GM12873 (cell line): ENCODE measurements around the gene RCAN1.

Experiments
- TF ChIP-seq, protein P1 (sequence below): IDR thresholded peaks from 2 replicates; pipeline ENCODE4 v1.5.1; 2012; ENCODE audit warnings: low read depth, mild to moderate bottlenecking, moderate library complexity, low read length, control low read depth; ENCODE audit not compliant: insufficient read depth; ENCODE audit errors: missing control alignments

The RCAN1 gene

DNA sequence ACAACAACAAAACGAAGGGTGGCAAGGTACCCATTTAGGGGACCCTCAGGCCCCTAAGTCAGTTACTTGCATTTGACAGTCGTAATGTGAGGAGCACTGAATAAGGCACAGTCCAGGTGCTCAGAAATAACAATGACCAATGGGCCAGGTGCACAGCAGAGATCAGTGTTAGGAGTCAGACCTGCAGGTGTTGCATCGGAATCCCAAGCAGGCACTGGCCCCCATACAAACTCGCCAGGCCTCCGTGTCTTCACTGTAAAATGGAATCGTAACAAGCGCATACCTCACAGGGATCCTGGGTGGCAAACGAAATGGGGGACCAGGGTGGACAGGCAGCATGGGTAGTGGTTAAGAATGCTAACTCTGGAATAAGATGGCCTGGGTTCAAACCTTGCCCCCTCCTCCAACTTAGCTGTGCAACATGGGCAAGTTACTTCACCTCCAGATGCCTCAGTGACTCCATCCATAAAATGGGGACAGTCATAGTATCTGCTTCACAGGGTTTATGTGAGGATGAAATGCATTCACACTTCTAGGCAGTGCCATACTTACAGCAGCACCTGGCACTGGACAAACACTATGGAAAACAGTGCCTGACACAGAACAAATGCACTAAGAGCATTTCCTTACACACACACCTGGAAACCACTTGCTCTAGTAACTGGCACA, 20.2 kb downstream of the RCAN1 start:
- TF ChIP-seq, protein P1, sequence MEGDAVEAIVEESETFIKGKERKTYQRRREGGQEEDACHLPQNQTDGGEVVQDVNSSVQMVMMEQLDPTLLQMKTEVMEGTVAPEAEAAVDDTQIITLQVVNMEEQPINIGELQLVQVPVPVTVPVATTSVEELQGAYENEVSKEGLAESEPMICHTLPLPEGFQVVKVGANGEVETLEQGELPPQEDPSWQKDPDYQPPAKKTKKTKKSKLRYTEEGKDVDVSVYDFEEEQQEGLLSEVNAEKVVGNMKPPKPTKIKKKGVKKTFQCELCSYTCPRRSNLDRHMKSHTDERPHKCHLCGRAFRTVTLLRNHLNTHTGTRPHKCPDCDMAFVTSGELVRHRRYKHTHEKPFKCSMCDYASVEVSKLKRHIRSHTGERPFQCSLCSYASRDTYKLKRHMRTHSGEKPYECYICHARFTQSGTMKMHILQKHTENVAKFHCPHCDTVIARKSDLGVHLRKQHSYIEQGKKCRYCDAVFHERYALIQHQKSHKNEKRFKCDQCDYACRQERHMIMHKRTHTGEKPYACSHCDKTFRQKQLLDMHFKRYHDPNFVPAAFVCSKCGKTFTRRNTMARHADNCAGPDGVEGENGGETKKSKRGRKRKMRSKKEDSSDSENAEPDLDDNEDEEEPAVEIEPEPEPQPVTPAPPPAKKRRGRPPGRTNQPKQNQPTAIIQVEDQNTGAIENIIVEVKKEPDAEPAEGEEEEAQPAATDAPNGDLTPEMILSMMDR, result no peak

DNA sequence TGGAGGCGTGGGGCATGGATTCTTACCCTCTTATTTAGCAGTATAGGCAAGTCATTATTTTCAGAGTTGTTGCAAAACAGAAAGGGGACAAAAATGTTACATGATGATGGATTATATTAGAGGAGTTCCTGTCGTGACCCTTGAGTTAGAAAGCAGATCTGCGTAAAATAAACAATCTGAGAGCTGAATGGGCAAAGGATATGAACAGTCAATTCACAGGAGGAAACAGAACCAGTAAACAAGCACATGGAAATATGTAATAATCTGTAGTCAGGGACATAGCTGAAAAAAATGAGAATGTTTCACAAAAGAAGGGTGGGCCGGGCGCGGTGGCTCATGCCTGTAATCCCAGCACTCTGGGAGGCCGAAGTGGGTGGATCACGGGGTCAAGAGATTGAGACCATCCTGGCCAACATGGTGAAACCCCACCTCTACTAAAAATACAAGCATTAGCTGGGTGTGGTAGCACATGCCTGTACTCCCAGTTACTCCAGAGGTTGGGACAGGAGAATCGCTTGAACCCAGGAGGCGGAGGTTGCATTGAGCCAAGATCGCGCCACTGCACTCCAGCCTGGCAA, 20.9 kb downstream of the RCAN1 start:
- TF ChIP-seq, protein P1, result no peak

DNA sequence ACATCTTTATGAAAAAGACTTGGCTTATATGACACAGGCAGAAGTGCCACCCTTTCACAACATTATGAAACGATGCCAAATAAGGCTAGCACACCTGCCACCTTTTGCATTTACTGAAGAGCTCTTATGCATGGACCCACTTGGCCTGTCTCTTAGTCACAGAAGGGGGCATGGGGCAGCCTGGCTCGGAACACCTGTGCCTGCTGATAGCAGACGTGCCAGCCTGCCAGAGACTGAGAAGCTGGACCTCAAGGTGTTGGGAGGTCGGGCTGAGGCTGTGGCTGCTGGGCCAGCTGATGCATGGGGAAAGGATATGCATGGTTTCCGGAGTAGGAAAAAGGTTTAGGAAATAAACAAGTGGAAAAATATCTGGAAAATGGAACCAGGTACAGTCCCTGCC, 21.5 kb downstream of the RCAN1 start:
- TF ChIP-seq, protein P1, result no peak

DNA sequence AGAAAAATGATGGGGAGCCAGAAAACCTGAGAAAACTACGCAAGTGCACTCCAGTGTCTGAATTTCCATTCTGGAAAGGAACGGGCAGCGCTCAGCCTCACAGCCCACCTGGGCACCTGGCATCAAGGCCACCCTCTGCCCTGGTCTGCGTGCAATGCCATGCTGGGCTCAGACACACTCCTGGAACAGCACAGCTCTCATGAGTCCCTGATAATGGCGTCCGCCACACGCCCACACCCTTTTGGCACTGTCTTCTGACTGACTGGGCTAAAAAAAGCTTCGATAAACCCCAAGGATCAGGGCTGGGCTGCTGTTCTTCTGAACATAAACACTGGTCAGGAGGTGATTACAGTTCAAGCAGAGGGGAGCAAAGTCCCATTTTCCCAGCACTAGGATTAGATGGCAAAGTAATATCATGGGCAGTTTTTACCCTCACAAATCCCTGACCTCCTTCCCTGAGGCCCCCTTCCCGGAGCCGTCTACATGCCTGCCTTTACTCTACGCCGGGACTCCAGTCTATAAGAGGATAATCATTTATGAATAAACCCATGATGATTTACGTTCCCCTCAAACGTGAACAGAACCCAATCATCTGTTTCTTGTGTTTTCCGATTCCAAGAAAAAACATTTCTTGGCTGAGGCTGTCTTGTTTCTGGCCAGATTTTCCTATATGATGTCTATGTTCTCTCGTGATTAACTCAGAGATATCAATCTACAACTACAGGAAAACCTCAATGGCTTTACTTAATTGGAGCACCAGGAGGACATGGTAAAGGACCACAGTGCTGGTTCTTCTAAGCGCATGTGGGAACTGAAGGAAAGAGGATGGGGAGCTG, 22.6 kb downstream of the RCAN1 start:
- TF ChIP-seq, protein P1, result no peak

DNA sequence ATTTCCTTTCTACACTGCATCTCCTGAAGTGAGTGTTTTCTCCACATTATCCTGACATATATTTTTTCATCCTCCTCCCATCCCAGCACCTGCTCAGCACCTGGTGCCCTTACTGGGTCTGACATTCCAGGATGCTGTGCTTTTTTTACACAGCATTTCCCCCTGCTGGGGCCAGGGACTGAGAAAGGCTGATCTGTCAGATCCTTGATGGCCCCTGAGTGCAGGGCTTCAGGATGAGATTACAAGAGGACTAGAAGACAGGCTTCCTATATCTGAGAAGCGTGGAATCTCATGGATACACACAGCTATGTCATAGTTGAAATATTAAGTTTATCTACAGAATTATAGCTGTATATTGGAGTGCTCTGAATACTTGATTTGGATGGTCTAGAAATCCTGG, 24.4 kb downstream of the RCAN1 start:
- TF ChIP-seq, protein P1, result no peak

DNA sequence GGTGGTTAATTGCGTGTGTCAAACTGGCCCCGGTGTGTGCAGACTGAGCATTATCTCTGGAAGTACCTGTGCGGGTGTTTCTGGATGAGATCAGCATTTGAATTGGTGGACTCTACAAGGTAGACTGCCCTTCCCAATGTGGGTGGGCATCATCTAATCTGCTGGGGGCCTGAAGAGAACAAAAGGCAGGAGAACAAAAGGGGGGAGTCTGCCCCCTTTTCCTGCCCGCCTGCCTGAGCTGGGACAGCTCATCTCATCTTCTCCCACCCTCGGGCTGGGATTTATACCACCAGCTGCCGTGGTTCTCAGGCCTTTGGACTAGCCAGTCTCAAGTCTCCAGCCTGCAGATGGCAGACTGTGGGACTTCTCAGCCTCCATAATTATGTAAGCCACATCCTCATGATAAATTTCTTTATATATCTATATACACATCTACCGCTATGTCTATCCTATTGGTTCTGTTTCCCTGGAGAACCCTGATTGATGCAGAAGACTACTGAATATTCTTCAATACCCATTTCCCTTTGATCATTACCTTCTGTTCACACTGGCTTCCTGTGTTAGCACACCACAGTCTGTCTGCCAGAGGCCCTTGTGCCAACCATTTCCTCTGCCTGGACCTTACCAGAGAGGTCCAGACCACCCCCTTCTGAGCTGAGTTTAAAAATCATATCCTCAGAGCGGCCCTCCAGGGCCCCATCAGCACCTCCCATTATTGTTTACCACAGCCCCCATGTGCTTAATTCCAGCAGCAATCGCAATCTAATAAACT, 25.2 kb downstream of the RCAN1 start:
- TF ChIP-seq, protein P1, result no peak
